Measurements from ENCODE around the gene REEP5.
A peak's percentile ranks its signal among the peaks of the same experiment; 100 is the strongest.
"Not testable (repeated sequence)": the region's sequence is repeated elsewhere in the genome, so short reads cannot be mapped to it uniquely, and the experiment has no call there.

Gene REEP5

DNA sequence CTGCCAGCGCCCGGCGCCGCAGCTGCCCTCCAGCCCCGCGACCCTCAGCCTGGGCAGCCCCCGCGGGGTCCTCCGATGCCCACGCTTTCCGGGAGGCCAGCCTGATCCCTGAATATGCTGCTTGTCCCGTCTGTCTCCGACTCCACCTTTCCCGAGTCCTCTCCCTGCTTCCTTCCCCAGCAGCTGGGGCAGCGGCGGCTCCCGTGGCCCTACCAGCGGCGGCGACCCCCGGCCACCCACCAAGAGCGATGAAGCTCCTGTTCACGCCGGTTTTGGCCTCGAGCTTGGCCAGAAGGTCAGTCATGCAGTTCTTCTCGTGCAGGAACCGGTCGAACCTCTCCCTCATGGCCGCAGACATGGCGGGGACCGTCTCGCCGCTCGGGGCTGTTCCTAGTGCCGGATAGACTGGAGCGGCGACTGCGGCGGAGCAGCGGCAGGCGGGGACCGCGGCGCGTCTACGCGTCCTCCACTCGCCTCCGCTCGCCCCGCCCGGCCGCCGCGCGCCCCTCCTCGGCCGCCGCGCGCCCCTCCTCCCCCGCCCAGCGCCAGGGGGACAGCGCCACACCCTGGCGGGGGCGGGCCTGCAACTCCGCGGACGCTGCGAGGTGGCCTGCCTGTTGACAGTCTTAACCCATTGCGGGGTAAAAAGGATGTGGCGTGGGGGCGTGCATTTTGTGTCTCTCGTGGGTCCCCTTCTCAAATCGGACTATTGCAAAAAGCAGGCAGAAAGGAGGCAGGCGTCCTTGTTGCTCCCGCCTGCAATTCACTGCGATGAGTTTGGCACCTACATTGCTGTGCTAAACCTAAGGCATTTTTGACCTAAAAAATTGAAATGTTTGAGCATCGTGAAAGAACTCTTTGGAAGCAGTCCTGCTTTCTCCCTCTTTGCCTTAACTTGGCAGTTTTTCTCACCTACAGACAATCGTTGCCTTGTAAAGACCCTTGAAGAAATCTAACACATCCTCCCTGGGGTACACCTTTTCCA lies at the start of gene REEP5:
TSS of gene REEP5 (minus strand) at position 395 of the 985 bp plus-strand sequence. CDS start at position 358, 37 bp downstream.
- DNase-seq (ENCODE audit: low spot score) = peak; percentile 88

DNA sequence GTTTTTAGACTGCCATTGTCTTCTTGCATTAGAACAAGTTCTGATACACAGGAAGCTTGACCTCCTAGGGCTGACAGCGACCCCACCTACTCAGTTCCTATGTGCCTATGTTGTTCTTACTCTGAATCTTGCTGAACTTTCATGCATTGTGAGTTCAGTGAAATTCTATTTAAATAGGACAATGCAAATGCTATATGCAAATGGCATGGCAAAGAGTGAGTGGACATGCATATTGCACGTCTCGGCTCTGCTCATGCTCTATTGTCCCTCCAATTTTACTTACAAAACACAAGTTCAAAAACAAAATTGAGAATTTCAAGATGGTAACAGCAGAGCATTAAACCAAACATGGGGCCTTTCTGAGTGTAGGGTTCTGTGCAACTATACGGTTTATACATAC lies 49.2 kb upstream of the REEP5 start:
- DNase-seq (ENCODE audit: low spot score) = no peak

DNA sequence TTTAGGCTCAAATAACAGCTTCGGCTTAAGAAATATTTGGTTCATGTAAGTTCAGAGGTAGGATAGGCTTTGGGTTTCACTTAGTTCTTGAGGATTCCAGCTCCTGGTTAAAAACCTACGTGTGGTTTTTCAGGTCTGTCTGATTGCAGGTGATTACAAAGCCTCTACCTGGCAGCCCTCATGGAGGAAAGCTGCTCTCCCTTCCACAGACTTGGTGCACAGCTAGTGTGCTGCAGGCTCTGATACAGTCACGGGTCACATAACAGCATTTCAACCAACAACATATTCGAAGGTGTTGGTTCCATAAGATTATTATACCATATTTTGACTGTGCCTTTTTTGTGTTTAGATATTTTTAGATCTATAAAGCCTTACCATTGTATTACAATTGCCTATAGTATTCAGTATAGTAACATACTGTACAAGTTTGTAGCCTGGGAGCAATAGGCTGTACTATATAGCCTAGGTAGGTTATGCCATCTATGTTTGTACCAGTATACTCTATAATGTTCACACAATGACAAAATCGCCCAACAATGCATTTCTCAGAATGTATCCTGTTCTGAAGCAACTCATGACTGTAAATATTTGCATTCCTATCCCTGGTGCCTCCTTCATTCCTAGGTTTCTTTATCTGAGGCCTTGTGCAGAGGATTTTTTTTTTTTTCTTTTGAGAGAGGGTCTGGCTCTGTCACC lies 46.5 kb upstream of the REEP5 start:
- DNase-seq (ENCODE audit: low spot score) = no peak

DNA sequence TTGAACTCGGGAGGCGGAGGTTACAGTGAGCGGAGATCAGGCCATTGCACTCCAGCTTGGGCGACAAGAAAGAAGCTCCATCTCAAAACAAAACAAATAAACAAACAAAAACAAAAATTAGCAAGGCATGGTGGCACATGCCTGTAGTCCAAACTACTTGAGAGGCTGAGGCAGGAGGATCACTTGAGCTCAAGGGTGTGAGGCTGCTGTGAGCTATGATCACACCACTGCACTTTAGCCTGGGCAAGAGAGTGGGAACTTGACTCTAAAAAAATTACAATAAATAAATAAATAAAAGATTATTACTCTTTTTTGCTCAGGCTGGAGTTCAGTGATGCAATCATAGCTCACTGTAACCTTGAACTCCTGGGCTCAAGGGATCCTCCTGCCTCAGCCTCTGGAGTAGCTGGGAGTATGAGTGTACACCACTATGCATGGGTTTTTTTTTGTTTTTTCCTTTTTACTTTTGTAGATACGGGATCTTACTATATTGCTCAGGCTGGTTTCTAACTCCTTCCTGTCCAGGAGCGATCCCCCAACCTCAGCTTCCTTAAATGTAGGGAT lies 45.6 kb upstream of the REEP5 start:
- no peak for DNase-seq (ENCODE audit: low spot score)

DNA sequence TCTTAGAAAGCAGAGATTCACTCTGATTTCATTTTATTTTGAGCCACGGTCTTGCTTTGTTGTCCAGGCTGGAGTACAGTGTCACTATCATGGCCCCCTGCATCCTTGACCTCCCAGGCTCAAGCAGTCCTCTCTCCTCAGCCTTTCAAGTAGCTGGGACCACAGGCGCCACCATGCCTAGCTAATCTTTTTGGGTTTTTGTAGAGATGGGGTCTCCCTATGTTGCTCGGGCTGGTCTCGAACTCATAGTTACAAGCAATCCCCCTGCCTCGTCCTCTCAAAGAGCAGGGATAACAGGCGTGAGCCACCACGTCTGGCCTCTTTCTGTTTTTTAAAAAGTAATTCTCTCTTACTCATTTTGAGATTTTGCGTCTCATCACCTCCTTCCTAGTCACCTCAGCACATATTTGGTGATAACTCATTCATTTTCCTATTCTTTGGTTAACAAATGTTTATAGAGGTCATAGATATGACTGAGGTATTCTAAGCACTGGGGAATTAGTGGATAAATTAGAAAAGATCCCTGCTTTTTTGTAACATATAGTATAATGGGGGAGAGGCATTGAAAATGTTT lies 43.8 kb upstream of the REEP5 start:
- DNase-seq (ENCODE audit: low spot score) = no peak

DNA sequence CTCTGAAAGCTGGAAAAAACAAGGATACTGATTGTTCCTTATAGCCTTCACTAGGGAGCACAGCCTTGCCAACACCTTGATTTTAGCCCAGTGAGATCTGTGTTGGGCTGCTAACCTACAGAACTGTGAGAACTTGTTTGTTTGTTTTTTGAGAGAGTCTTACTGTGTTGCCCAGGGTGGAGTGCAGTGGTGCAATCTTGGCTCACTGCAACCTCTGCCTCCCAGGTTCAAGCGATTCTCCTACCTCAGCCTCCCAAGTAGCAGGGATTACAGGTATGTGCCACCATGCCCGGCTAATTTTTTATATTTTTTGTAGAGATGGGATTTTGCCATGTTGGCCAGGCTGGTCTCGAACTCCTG lies 41.3 kb upstream of the REEP5 start:
- DNase-seq (ENCODE audit: low spot score) = not testable (repeated sequence)

DNA sequence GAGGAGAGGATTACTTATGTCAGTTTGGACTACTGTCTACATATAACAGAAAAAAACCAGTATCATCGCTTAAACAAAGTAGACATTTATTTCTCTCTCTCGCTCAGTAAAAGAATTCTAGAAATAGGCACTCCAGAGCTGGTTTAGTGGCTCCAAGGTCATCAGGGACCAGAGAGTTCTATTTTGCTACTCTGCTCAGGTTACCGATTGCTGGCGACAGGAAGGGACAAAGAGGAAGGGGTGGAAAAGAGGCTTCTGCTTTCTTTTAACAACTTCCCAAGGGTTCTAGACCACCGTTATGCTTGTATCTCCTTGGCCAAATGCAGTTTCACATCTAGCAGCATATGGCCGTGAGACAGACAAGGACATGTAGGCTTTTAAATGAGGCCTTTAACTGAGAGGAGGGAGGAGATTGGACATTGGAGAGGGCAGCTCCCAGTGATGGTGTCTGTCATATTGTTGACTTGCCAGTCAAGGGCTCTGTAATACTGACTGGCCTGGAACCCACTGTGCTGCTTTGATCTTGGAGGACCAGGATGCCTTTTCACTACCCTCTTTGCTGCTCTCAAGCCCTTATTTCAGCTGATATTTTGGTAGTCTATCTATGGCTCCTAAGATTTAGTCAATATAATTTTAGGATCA lies 39.0 kb upstream of the REEP5 start:
- no peak for DNase-seq (ENCODE audit: low spot score)

DNA sequence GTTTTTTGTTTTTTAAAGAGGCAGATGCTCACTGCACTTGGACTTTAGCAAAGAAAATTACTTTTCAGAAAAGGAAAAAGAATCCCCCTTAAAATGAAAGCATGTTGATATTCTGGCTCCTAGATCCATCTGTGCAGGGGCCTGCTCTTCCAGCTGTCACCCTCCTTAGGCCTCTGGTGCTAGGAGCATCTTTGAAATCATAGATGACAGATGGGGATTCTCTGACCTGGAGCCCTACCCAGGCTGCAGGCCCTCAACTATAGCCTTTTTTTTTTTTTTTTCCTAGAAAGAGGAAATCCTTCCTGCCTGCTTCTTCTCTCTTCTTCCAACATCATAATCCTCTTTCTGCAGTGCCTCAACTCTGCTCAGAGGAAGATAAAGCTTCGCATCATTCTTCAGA lies 38.3 kb upstream of the REEP5 start:
- DNase-seq (ENCODE audit: low spot score) = no peak

DNA sequence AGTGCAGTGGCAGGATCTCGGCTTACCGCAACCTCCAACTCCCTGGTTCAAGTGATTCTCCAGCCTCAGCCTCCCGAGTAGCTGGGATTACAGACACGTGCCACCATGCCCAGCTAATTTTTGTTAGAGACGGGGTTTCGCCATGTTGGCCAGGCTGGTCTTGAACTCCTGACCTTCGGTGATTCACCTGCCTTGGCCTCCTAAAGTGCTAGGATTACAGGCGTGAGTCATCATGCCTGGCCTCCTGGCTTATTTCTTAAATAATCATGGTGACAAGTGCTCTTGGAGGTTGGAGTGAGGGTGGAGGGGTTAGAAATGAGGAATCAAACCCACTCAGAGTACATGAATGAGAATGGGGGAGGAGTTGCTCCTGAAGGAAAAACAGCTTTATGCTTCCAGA lies 37.8 kb upstream of the REEP5 start:
- DNase-seq (ENCODE audit: low spot score) = not testable (repeated sequence)

DNA sequence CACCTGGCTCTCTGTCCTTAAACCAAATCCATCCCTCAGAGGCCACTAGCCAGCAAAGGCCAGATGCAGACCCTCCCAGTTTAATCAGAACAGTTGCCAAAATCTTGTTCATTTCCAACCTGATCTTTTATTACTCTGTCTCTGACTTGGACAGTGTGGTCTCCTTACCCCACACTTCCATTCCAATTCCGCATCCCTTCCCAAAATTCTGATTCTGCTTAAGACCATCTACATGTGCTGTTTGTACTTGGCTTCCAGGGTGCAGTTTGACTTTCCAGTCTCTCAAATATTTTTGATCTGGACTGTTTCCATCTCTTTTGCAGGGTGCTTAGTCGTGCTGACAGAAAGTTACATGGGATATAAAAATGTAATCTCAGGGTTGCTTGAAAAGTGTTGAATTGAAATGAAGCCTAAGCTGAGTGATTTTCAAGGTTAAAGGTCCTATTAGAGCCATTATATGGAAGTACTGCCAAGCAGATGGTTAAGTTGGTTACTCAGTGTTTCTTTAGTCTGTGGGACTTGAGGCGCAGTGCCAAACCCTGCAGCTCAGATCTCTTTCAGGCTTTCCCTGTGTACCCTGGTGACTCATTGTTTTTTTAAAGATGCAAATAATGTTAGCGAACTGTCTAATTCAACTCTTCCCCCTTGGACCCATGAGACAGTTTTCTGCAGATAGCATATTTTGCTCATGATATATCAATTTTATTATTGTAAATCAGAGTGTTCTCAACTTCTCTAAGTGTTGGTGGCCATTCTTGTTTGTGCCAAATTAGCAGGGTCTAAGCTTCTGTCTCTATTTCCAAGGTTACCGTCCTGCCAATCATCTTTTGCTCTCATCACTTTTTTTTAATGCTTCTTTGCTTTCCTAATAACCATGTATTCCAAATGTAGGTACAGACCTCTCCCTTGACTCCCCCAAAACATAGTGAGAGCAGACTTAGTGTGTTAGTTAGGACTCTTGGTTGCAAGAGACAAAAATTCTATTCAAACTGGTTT lies 36.4 kb upstream of the REEP5 start:
- DNase-seq (ENCODE audit: low spot score) = peak; percentile 21

DNA sequence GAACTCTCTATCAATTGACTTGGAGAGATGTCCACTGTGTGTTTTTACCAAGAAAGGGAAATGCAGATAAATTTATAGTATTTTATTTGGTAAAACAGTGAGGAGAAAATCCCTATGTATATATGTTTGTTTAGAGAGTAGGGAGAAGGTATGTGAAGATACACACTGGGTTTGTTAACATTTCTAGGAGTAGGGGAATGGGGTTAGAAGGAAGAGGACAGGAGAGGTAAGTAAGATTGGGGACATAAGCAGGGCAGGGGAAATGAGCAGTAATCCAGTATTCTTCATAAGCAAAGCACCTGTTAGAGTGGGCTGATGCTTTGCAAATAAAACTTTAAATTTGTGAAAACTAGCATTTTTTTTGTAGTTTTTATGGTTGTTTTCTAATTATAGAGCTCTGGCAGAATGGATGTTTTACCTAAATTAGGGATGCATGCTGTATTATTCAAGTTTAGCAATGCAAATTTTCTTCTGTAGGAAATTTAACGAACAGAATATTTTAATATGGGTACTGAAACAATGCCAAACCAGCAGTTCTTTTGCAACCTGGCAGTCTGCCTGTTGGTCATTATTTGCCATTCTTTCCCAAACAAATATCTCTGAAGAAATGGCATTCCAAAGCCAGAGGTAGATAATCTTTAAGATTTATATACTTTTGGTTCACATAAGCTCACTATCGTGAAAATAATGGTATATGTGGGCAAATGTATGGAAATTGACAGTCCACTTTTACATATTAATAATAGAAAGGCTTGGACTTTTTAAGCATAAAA lies 35.2 kb upstream of the REEP5 start:
- DNase-seq (ENCODE audit: low spot score) = no peak

DNA sequence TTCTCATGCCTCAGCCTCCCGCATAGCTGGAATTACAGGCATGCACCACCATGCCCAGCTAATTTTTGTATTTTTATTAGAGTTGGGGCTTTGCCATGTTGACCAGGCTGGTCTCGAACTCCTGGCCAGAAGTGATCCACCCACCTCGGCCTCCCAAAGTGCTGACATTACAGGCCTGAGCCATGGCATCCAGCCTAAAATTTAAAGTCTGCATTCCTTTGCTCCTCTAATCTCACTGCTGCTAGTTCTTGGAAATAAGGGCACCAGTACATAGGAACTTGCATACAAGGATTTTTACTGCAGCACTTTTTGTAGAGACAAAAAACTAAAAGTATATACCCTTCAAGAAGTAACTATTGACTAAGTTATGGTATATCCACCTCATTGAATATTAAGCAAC lies 34.6 kb upstream of the REEP5 start:
- DNase-seq (ENCODE audit: low spot score) = no peak

DNA sequence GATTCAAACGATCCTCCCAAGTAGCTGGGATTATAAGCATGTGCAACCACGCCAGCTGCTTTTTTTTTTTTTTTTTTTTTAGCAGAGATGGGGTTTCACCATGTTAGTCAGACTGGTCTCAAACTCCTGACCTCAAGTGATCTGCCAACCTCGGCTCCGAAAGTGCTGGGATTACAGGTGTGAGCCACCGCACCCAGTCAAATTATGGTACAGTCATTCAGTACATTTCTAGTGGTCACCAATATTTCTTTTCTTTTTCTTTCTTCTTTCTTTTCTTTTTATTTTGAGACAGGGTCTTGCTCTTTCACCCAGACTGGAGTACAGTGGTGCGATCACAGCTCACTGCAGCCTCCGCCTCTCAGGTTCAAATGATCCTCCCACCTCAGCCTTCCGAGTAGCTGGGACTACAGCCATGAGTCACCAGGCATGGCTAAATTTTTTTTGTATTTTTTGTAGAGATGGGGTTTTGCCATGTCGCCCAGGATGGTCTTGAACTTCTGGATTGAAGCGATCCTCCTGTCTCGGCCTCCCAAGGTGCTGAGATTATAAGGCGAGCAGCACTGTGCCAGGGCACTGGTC lies 29.2 kb upstream of the REEP5 start:
- DNase-seq (ENCODE audit: low spot score) = no peak

DNA sequence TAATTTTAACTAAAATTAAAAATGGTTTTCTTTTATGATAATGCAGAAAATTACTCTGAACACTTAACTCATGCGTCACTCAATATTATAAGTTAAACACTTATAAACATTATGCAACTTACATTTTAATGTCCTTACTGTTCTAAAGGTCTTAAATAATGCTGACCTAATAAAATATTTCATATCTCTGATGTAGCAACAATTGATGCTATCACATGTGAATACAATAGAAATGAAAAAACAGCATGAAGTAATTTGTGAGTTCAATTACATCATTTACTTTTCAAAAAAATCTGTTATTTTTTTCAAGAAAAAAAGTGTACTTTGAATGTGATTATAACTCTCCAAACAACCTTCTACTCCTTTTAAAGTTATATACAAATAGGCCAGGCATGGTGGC lies 26.4 kb upstream of the REEP5 start:
- no peak for DNase-seq (ENCODE audit: low spot score)

DNA sequence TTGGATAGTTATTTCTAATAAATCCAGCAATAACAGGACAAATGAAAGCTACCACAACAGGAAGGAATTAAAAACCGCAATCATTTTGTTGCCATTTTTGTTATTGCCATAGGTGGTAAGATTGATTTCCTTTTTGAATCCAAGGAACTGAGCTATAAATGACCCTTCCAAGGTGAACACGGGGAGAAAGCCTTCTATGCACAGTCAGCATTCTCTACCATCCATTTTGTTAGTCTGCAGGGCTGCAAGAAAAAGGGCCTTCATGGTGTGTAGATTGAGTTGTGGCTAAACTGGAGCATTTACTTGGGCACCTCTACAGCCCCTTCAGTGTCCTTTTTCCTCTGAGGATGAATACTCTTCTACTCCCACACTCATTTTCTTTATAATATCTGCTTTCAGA lies 18.6 kb upstream of the REEP5 start:
- no peak for DNase-seq (ENCODE audit: low spot score)

DNA sequence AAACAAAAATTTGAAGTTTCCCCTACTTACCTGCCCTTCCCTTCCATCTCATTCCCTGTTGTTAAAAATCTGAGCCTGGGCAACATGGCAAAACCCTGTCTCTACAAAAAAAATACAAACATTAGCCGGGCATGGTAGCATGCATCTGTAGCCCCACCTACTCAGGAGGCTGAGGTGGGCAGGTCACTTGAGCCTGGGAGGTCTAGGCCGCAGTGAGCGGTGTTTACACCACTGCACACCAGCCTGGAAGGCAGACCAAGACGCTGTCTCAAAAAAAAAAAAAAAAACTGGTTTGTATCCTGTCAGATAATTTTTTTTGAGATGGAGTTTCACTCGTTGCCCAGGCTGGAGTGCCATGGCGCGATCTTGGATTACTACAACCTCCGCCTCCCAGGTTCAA lies 16.3 kb upstream of the REEP5 start:
- DNase-seq (ENCODE audit: low spot score) = no peak

DNA sequence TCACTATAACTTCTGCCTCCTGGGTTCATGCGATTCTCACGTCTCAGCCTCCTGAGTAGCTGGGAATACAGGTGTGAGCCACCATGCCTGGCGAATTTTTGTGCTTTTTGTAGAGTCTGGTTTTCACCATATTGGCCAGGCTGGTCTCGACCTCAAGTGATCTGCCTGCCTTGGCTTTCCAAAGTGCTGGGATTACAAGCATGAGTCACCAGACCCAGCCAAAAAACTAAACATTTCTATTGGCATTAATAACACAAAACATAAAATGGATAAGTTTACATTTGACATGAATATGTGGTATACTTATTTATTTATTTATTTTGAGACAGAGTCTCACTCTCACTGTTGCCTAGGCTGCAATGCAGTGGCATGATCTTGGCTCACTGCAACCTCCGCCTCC lies 13.6 kb upstream of the REEP5 start:
- no peak for DNase-seq (ENCODE audit: low spot score)

DNA sequence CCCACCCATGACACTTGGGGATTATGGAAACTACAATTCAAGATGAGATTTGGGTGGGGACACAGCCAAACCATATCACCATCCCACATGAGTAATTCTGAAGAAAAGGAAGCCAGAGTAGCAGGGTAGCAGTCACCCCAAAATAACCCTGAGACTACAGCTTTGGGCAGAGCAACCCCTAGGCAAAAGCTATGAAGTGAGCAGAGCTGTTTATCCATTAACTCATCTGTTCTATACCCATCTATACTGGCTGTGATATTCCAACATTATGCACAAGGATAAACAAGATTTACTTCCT lies 12.3 kb upstream of the REEP5 start:
- DNase-seq (ENCODE audit: low spot score) = no peak

DNA sequence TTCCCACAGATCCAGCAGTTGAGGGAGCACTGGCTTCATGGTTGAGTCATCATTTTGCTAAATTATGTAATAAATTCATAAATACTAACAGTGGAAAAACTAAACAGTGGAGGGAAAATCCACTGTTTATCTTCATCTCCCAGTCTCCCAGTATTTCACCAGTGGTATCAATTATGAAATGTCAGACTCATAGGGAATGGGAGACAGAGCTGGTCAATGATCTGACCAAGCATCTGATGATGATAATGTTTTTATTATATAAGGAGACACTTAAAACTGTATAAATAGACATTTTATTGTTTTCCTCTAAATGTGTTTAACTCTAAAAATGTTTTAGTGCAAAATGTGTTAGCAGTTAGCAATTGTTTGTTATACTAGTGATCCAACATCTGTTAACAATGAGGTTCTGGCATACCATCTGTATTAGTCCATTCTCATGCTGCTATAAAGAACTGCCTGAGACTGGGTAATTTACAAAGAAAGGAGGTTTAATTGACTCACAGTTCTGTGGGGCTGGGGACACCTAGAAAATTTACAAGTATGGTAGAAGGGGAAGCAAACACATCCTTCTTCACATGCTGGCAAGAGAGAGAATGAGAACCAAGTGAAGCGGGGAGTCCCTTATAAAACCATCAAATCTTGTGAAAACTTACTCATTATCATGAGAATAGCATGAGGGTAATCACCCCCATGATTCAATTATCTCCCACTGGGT lies 11.8 kb upstream of the REEP5 start:
- no peak for DNase-seq (ENCODE audit: low spot score)
